GM23248 (cell line): ENCODE data around the gene NAV3. TPM values are rescaled to one million over a fixed set of nuclear protein-coding genes. Genes with fewer than 3 reads are reported as not detected.

Experiments
- DNase-seq: peaks from one replicate; pipeline ENCODE4 v3.0.0-alpha.2; 2015
- H2AFZ ChIP-seq: fragments of 200-600 bp; sonication (generic); 2 replicates; pipeline ENCODE4 v1.6.1; 2016; ENCODE audit warnings: antibody characterized with exemption
- H3F3A ChIP-seq: fragments of 200-600 bp; sonication (generic); 2 replicates; pipeline ENCODE4 v1.6.1; 2016; ENCODE audit warnings: mild to moderate bottlenecking, antibody characterized with exemption, mixed run types; ENCODE audit not compliant: insufficient read depth
- H3K27ac ChIP-seq: fragments of 200-600 bp; sonication (generic); 2 replicates; pipeline ENCODE4 v1.5.1; 2016; ENCODE audit warnings: mild to moderate bottlenecking
- H3K27me3 ChIP-seq: fragments of 200-600 bp; sonication (generic); replicated peaks from 2 replicates; pipeline ENCODE4 v1.6.1; 2016; ENCODE audit warnings: mild to moderate bottlenecking; ENCODE audit not compliant: insufficient read depth
- H3K36me3 ChIP-seq: fragments of 200-600 bp; sonication (generic); 2 replicates; pipeline ENCODE4 v1.6.1; 2016; ENCODE audit warnings: low read depth, mild to moderate bottlenecking
- H3K4me1 ChIP-seq: fragments of 200-600 bp; sonication (generic); 2 replicates; pipeline ENCODE4 v1.6.1; 2016; ENCODE audit warnings: mild to moderate bottlenecking; ENCODE audit not compliant: insufficient read depth
- H3K4me2 ChIP-seq: fragments of 200-600 bp; sonication (generic); one replicate; pipeline ENCODE4 v1.6.1; 2016; ENCODE audit warnings: mild to moderate bottlenecking; ENCODE audit not compliant: unreplicated experiment
- H3K4me3 ChIP-seq: fragments of 200-600 bp; sonication (generic); 2 replicates; pipeline ENCODE4 v1.5.1; 2016; ENCODE audit warnings: mild to moderate bottlenecking
- H3K79me2 ChIP-seq: fragments of 200-600 bp; sonication (generic); 2 replicates; pipeline ENCODE4 v1.6.1; 2016; ENCODE audit warnings: mild to moderate bottlenecking; ENCODE audit not compliant: insufficient read depth
- H3K9ac ChIP-seq: fragments of 200-600 bp; sonication (generic); 2 replicates; pipeline ENCODE4 v1.6.1; 2016; ENCODE audit warnings: mild to moderate bottlenecking
- H3K9me2 ChIP-seq: fragments of 200-600 bp; sonication (generic); 2 replicates; pipeline ENCODE4 v1.6.1; 2016; ENCODE audit warnings: mixed run types, mild to moderate bottlenecking, moderate library complexity; ENCODE audit not compliant: insufficient read depth
- H3K9me3 ChIP-seq: fragments of 200-600 bp; sonication (generic); one replicate; pipeline ENCODE4 v1.6.1; 2017; ENCODE audit warnings: low read depth
- H4K20me1 ChIP-seq: fragments of 200-600 bp; sonication (generic); 2 replicates; pipeline ENCODE4 v1.6.0; 2016; ENCODE audit not compliant: insufficient read depth
- EZH2 ChIP-seq: fragments of 200-600 bp; sonication (generic); IDR thresholded peaks from 2 replicates; pipeline ENCODE4 v1.6.1; 2018; ENCODE audit warnings: antibody characterized with exemption, mild to moderate bottlenecking; ENCODE audit not compliant: insufficient read depth, poor library complexity, severe bottlenecking
- EZH2phosphoT487 ChIP-seq: fragments of 200-600 bp; sonication (generic); IDR thresholded peaks from 2 replicates; pipeline ENCODE4 v1.6.1; 2018; ENCODE audit warnings: antibody characterized with exemption, moderate library complexity, mild to moderate bottlenecking, low read depth; ENCODE audit not compliant: insufficient read depth
- WGBS, 2 experiments: methylation state at CpG; one replicate each; pipeline ENCODE4 v1.1.6; 2015 to 2017; ENCODE audit warnings: low lambda C conversion rate in 2 of 2, low coverage in 1 of 2; ENCODE audit errors: missing lambda C conversion rate in 2 of 2; 5-methylcytosine and 5-hydroxymethylcytosine counted together
- in situ Hi-C: fragments of 300-500 bp; cut with MboI; formaldehyde crosslinking; loops from 2 replicates; pipeline ENCODE4 v1.15.0; 2020
- polyA plus RNA-seq: library from polyadenylated mRNA; unstranded; fragments of >200 nt; fragmentation: Nextera tagmentation; extraction: Ambion mirVana; gene quantifications from 2 replicates; pipeline ENCODE4 v1.2.1, GENCODE V29; 2016
- total RNA-seq: library from RNA; depleted of rRNA; stranded (reverse); fragments of >200 nt; shearing (Covaris generic); gene quantifications from 2 replicates; pipeline ENCODE4 v1.2.3, GENCODE V29; 2014

NAV3 gene
- total and polyA plus RNA-seq, 2 experiments from 2014 or later: 24.2 to 69.9 TPM

DNA sequence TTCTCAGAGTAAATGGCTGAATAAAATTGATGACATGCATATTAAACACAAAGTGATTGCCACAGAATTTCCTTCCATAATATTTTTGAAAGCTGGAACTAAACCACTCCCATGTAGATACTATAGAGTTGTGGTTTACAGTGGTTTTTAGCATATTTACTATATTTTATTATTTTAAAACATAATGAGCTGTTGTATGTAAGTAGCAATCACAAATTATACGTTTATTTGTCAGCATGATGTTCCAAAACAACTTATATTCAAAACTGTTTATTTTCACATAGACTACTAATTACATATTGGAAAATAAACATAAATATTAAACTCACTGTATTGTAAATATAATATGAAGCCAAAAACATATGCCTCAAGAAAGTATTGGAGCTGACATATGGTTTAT, 77.2 kb downstream of the NAV3 start:
- DNase-seq: no peak
- no peaks in the 10 kb centered on the region for H3K27me3 ChIP-seq
- no peak overlapping the region for H2AFZ ChIP-seq
- no peak overlapping the region for H3K27ac ChIP-seq
- H4K20me1 ChIP-seq: no peaks in the 10 kb centered on the region
- no peaks in the 10 kb centered on the region for H3K9me2 ChIP-seq
- no peaks in the 10 kb centered on the region for H3K36me3 ChIP-seq
- no peak overlapping the region for H3K4me3 ChIP-seq
- WGBS, 2 experiments: 55 to 56% methylated on average over 1 of the region's 1 CpG
- TF ChIP-seq EZH2phosphoT487 (no peak), EZH2 (no peak)
- no peak overlapping the region for H3K9ac ChIP-seq
- no peaks in the 10 kb centered on the region for H3K9me3 ChIP-seq
- H3K4me1 ChIP-seq: no peaks in the 10 kb centered on the region
- H3F3A ChIP-seq: no peaks in the 10 kb centered on the region
- no peak overlapping the region for H3K4me2 ChIP-seq
- in situ Hi-C loops: no loop called here
- H3K79me2 ChIP-seq: no peaks in the 10 kb centered on the region

DNA sequence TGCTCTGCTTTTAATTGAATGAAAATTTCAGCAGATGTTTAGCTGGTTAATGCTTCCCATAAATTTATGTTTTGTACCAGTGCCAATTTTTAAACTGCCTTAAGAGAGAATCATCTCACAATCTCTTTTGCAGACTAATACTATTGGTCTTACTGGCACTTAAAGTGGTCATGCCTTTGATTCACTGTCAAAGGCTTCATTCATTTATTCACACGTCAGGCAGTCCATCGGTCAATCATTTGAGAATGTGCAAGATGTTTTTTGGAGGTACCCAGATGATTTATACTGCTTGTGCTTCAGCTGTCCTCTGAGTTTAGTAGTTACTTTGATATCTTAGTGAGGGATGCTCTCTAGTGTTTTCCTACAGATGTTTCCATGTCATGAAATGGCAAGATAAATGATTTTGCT, 83.4 kb downstream of the NAV3 start:
- in situ Hi-C loops: no loop called here
- WGBS, 2 experiments: 29 to 42% methylated on average over 2 of the region's 2 CpGs
- H3K27me3 ChIP-seq: no peaks in the 10 kb centered on the region
- H3K4me2 ChIP-seq: no peak overlapping the region
- H3K4me1 ChIP-seq: no peaks in the 10 kb centered on the region
- H4K20me1 ChIP-seq: no peaks in the 10 kb centered on the region
- H3K9ac ChIP-seq: no peak overlapping the region
- no peak overlapping the region for H3K27ac ChIP-seq
- no peak for DNase-seq
- no peaks in the 10 kb centered on the region for H3K79me2 ChIP-seq
- H3K9me2 ChIP-seq: no peaks in the 10 kb centered on the region
- no peak overlapping the region for H2AFZ ChIP-seq
- no peaks in the 10 kb centered on the region for H3K36me3 ChIP-seq
- no peak overlapping the region for H3K4me3 ChIP-seq
- TF ChIP-seq EZH2phosphoT487 (no peak), EZH2 (no peak)
- no peaks in the 10 kb centered on the region for H3K9me3 ChIP-seq
- H3F3A ChIP-seq: no peaks in the 10 kb centered on the region

DNA sequence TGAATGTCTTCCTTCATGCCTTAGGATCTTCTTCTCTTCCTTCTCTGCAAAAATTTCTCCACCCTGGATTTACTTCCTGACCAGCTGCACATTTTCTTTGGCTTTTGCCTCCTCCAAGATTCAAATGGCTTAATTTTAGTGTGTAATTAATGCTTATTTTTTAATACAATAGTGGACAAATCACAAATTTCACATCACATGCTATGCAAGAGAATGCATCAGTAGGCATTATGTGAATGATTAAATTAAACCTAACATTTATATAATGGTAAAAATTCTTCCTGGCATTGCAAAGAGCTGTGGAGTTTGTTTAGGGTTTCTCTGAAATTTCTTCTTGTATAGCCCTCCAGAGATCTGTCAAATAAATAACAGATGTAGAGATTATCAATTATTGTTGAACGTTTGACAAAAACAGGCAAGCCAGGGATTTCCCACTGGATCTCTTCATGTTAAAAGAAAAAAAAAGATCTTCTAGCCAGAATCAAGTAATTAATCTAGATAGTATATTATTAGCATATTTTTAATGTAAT, 84.4 kb downstream of the NAV3 start:
- Histone ChIP-seq H3K36me3 (no peaks in the 10 kb centered on the region), H3F3A (no peaks in the 10 kb centered on the region), H3K79me2 (no peaks in the 10 kb centered on the region), H3K9ac (no peak overlapping the region), H3K27me3 (no peaks in the 10 kb centered on the region), H3K4me1 (no peaks in the 10 kb centered on the region), H3K9me3 (no peaks in the 10 kb centered on the region), H3K9me2 (no peaks in the 10 kb centered on the region), H3K4me3 (no peak overlapping the region), H3K4me2 (no peak overlapping the region), H4K20me1 (no peaks in the 10 kb centered on the region), H3K27ac (no peak overlapping the region), H2AFZ (no peak overlapping the region)
- WGBS, 2 experiments: 9 to 17% methylated on average over 1 of the region's 1 CpG
- in situ Hi-C loops: no loop called here
- TF ChIP-seq EZH2 (no peak), EZH2phosphoT487 (no peak)
- no peak for DNase-seq

DNA sequence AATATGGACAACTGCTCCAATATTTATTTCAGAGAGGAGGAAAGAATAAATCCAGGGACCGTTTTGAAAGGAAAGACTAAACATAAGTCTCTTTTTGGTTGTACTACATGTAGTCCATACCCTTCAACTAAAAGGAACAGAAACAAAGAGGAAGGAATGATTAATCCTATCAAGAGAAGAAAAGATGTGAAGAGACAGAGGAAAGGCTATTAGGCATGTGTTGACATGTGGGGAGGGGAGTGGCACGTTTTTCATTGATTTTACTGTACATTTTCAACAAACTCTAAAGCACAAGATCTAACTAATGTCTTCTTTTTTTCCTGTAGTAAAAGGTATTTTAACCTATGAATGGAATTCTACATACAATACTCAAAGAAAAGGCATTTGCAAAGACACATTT, 85.6 kb downstream of the NAV3 start:
- Histone ChIP-seq H3F3A (no peaks in the 10 kb centered on the region), H4K20me1 (no peaks in the 10 kb centered on the region), H3K4me2 (no peak overlapping the region), H3K4me1 (no peaks in the 10 kb centered on the region), H3K36me3 (no peaks in the 10 kb centered on the region), H3K27me3 (no peaks in the 10 kb centered on the region), H3K9me2 (no peaks in the 10 kb centered on the region), H3K4me3 (no peak overlapping the region), H3K9me3 (no peaks in the 10 kb centered on the region), H2AFZ (no peak overlapping the region), H3K27ac (no peak overlapping the region), H3K79me2 (no peaks in the 10 kb centered on the region), H3K9ac (no peak overlapping the region)
- WGBS, 2 experiments: 88% methylated on average over 2 of the region's 2 CpGs
- in situ Hi-C loops: no loop called here
- TF ChIP-seq EZH2phosphoT487: no peak
- no peak for TF ChIP-seq EZH2
- DNase-seq: no peak

DNA sequence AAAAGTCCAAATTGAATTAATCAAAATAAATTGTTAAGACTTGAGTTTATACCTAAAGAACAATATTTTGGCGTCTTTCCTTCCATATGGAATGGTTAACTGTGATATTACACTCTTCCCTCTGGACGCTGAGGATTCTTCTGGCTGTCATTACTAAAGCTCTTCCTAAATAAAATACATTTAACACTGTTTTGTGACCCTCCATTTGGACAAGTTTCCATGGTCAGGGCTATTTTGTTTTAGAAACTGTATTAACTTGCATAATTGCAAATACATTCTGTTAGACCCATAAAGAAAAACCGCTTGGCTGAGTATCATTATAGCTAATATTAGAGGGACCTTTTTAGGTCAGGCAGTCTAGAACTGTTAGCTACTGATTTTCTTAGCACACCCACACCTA, 87.4 kb downstream of the NAV3 start:
- H2AFZ ChIP-seq: no peak overlapping the region
- no peak overlapping the region for H3K27ac ChIP-seq
- no peak for DNase-seq
- WGBS, 2 experiments: 75% methylated on average over 3 of the region's 3 CpGs
- no peaks in the 10 kb centered on the region for H3F3A ChIP-seq
- H3K4me2 ChIP-seq: no peak overlapping the region
- H3K9me3 ChIP-seq: no peaks in the 10 kb centered on the region
- H3K9ac ChIP-seq: no peak overlapping the region
- no peak for TF ChIP-seq EZH2phosphoT487
- no peak for TF ChIP-seq EZH2
- H4K20me1 ChIP-seq: no peaks in the 10 kb centered on the region
- in situ Hi-C loops: no loop called here
- no peaks in the 10 kb centered on the region for H3K79me2 ChIP-seq
- no peaks in the 10 kb centered on the region for H3K36me3 ChIP-seq
- H3K4me1 ChIP-seq: no peaks in the 10 kb centered on the region
- H3K4me3 ChIP-seq: no peak overlapping the region
- no peaks in the 10 kb centered on the region for H3K27me3 ChIP-seq
- H3K9me2 ChIP-seq: no peaks in the 10 kb centered on the region
